ENCODE data around the gene UBQLN3. TPM values are rescaled to one million over a fixed set of nuclear protein-coding genes. Genes with fewer than 3 reads are reported as not detected.

Gene UBQLN3
- total RNA-seq, 1 experiment from 2014 or later = not detected

DNA sequence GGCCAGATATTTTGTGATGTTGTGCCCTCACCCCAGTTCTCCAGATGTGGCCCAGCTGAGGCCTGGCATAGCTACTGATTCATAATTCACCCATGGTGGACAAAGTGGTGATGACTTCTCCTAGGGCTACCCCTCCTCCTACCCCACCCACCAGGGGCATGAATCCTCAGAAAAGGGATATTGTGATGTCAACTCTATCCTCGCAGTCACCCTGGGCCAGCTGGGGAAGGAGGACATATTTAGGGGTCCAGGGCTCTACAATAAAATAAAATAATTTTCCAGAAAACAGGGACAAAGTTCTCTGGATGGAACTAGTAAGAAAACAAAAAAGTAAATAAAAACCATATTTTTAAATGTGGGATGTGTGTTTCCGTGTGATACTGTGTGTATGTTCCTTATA lies 6.8 kb upstream of the UBQLN3 start, which contains the start of gene UBQLNL (continued):
- TF ChIP-seq CEBPB (IDR thresholded peaks at IDR 0.05; ENCODE audit: low read depth) (no peak), POLR2A (IDR thresholded peaks at IDR 0.05; ENCODE audit: borderline replicate concordance, extremely low read depth, insufficient read depth, insufficient read length) (no peak), SP1 (IDR thresholded peaks at IDR 0.05; ENCODE audit: low read depth) (no peak), ZFX (IDR thresholded peaks at IDR 0.05) (no peak), RAD21 (IDR thresholded peaks at IDR 0.05; ENCODE audit: low read depth) (no peak), CBX3 (IDR thresholded peaks at IDR 0.05; ENCODE audit: low read depth) (no peak)

DNA sequence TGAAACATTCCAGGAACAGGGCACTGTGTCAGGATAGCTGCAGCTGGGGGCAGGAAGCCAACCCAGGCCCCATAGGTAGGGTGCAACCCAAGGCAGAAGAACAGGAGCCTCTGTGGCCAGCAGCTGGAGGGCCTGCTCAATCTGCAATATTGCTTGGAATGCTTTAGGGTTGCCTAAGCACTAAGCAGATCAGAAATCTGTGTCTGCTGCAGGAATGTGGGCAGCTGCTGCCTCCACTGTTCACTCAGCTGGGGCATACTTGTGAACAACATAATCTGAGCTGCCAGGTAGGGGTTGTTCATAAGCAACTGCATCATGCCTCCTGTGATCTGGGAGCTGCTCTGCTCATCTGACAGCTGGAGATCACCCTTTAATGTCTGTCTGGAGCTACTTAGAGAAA lies 5.1 kb upstream of the UBQLN3 start:
- ChIA-PET POLR2A (interaction anchor here (2.2 kb wide), 1 partner anchor 10 kb away, joined by 15 read pairs; no protein-coding TSS in a partner anchor), CTCF (no interaction called here), RAD21 (ENCODE audit: low non-redundant PET in 1 of 2, low total read pairs in 2 of 2, uncharacterized antibody in 2 of 2, unreplicated experiment in 2 of 2) (no interaction called here)
- DNase-seq (ENCODE audit: low read depth, low spot score) = no peak
- BruUV-seq (replicated peaks) = no TSS peak
- ATAC-seq = no peak
- Histone ChIP-seq H3K4me3 (replicated peaks in 1 of 2; ENCODE audit: low read depth in 1 of 2, low read length in 2 of 2) (no peak overlapping the region), H3K27ac (ENCODE audit: low read depth, low read length) (no peak overlapping the region), H2AFZ (ENCODE audit: low read depth, low read length, poor library complexity, severe bottlenecking) (no peak overlapping the region), H3K79me2 (ENCODE audit: insufficient read depth, low read length) (no peaks in the 10 kb centered on the region), H3K9ac (ENCODE audit: low read length) (no peak overlapping the region), H3K9me3 (ENCODE audit: control insufficient read depth in 1 of 2, insufficient read depth in 1 of 2, low read depth in 1 of 2, low read length in 2 of 2) (no peaks in the 10 kb centered on the region), H3K4me1 (ENCODE audit: control insufficient read depth in 1 of 2, insufficient read depth in 2 of 2, low read length in 2 of 2) (no peaks in the 10 kb centered on the region), H3K9me2 (ENCODE audit: insufficient read depth) (no peaks in the 10 kb centered on the region), H3K4me2 (ENCODE audit: low read length) (no peak overlapping the region), H3K27me3 (ENCODE audit: insufficient read depth, low read length) (peaks cover 6% of the 10 kb centered on the region; the same call in 1 of the 2 replicates), H4K20me1 (ENCODE audit: insufficient read depth) (no peaks in the 10 kb centered on the region), H3K36me3 (ENCODE audit: control insufficient read depth in 1 of 2, insufficient read depth in 2 of 2, low read length in 2 of 2) (no peaks in the 10 kb centered on the region)
- intact Hi-C loops (cut with micrococcal nuclease) = no loop called here
- TF ChIP-seq SIN3A (IDR thresholded peaks at IDR 0.05; ENCODE audit: low read depth) (no peak), CBX3 (IDR thresholded peaks at IDR 0.05; ENCODE audit: low read depth) (no peak), EZH2phosphoT487 (IDR thresholded peaks at IDR 0.05; ENCODE audit: borderline replicate concordance) (no peak), RAD21 (IDR thresholded peaks at IDR 0.05; ENCODE audit: low read depth) (no peak), EZH2 (IDR thresholded peaks at IDR 0.05) (no peak), ELF1 (IDR thresholded peaks at IDR 0.05; ENCODE audit: borderline replicate concordance, low read depth) (no peak)
- TF ChIP-seq, protein P1, sequence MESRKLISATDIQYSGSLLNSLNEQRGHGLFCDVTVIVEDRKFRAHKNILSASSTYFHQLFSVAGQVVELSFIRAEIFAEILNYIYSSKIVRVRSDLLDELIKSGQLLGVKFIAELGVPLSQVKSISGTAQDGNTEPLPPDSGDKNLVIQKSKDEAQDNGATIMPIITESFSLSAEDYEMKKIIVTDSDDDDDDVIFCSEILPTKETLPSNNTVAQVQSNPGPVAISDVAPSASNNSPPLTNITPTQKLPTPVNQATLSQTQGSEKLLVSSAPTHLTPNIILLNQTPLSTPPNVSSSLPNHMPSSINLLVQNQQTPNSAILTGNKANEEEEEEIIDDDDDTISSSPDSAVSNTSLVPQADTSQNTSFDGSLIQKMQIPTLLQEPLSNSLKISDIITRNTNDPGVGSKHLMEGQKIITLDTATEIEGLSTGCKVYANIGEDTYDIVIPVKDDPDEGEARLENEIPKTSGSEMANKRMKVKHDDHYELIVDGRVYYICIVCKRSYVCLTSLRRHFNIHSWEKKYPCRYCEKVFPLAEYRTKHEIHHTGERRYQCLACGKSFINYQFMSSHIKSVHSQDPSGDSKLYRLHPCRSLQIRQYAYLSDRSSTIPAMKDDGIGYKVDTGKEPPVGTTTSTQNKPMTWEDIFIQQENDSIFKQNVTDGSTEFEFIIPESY (IDR thresholded peaks at IDR 0.05; ENCODE audit: extremely low read depth, insufficient replicate concordance, low read length) = no peak
- TF ChIP-seq, protein P2, sequence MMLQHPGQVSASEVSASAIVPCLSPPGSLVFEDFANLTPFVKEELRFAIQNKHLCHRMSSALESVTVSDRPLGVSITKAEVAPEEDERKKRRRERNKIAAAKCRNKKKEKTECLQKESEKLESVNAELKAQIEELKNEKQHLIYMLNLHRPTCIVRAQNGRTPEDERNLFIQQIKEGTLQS (IDR thresholded peaks at IDR 0.05) = no peak

Data from HCT116 (cell line).